Psoas muscle (tissue), 8 donors: Measurements from ENCODE around the gene REG3G. TPM values are rescaled to one million over a fixed set of nuclear protein-coding genes. Genes with fewer than 3 reads are reported as not detected.
A peak's percentile ranks its signal among the peaks of the same experiment; 100 is the strongest.
"Not testable (repeated sequence)": the region's sequence is repeated elsewhere in the genome, so short reads cannot be mapped to it uniquely, and the experiment has no call there.

Source experiments
- ATAC-seq, 4 donors: fragments of 200-7000 bp; cut with Tn5 transposase; one replicate each; pipeline ENCODE4 v1.9.1; 2020; ENCODE audit warnings: moderate library complexity in 3 of 4, mild to moderate bottlenecking in 2 of 4
- DNase-seq, 2 donors: peaks; one replicate each; pipeline ENCODE4 v3.0.0-alpha.2; 2020
- H3K27ac ChIP-seq: fragments of 200-600 bp; one replicate; pipeline ENCODE4 v1.8.0; 2022
- H3K27me3 ChIP-seq, 3 donors: fragments of 200-600 bp in 1 of 3; one replicate each; pipeline versions ENCODE4 v1.6.1 to v1.8.0; 2013 to 2022; ENCODE audit warnings: low read length in 2 of 3, mild to moderate bottlenecking in 2 of 3, moderate library complexity in 1 of 3; ENCODE audit not compliant: insufficient read depth in 3 of 3
- H3K36me3 ChIP-seq, 2 donors: fragments of 200-600 bp in 1 of 2; one replicate each; pipeline versions ENCODE4 v1.6.1 to v1.8.0; 2013 to 2022; ENCODE audit warnings: low read depth in 1 of 2, mild to moderate bottlenecking in 1 of 2, moderate library complexity in 1 of 2; ENCODE audit not compliant: insufficient read depth in 1 of 2
- H3K4me1 ChIP-seq: fragments of 200-600 bp; one replicate; pipeline ENCODE4 v1.8.0; 2022
- H3K4me3 ChIP-seq: fragments of 200-600 bp; one replicate; pipeline ENCODE4 v1.8.0; 2022; ENCODE audit warnings: mild to moderate bottlenecking
- H3K9me3 ChIP-seq: fragments of 200-600 bp; one replicate; pipeline ENCODE4 v1.8.0; 2022
- CTCF ChIP-seq: fragments of 200-600 bp; IDR thresholded peaks from one replicate; pipeline ENCODE4 v1.8.0; 2022; ENCODE audit warnings: antibody characterized with exemption
- WGBS, 3 donors: extraction: QIAGEN DNeasy Blood & Tissue Kit; methylation state at CpG; one replicate each; pipeline versions ENCODE4 v1.1.6 to v1.1.7; 2013; 5-methylcytosine and 5-hydroxymethylcytosine counted together
- intact Hi-C, 2 donors: fragments of 100-400 bp; cut with DNase I; formaldehyde crosslinking; loops; one replicate each; pipeline versions ENCODE4 v1.11.0 to v1.14.2; 2022
- polyA plus RNA-seq, 3 donors: library from polyadenylated mRNA; stranded (reverse); fragments of 200-250 nt; gene quantifications; one replicate each; pipeline ENCODE4 v1.2.3, GENCODE V29; 2013
- total RNA-seq, 4 donors: library from RNA; stranded (reverse); fragmentation: NEBNext Ultra II Directional in 2 of 4; extraction: Animal tissue kit (Norgen Biotek cat#: 25700) in 2 of 4; gene quantifications; one replicate each; pipeline versions ENCODE4 v1.2.1 to v1.2.4, GENCODE V29; 2021 to 2023
- donor health status: healthy with polysubstance abuse.
- donor health status: DM: no; HTN: no; CAD: no; lungs with moderate emphysema.
- donor health status: Bipolar disorder and iron deficiency.
- donor health status: healthy.
- donor health status: DM: yes; HTN: yes; CAD: no.
- donor health status: DM: no; HTN: no; CAD: no.
- donor health status: DM: no; HTN: no; CAD: no.
- donor health status: DM: yes; HTN: yes; CAD: no.

REG3G gene
- total and polyA plus RNA-seq, 7 donors, result 0.23 TPM; not detected in 6

DNA sequence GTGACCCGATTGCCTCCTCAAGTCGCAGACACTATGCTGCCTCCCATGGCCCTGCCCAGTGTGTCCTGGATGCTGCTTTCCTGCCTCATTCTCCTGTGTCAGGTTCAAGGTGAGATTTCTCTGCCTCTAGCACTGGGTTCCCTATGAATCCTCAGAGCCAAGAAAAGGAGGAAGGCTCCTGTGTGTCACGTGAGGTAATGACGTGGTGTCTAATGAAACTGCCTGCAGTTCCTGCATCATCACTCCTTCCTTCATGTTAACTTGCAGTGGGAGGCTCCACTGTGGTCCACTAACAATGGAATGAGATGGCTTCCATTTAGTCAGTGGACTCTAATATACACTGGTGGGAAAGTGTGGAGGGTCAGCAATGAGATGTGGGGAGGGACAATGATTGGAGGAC is 559 bp downstream of the REG3G start:
- Histone ChIP-seq H3K27me3 (no peaks in the 10 kb centered on the region), H3K27ac (no peak overlapping the region), H3K4me1 (no peaks in the 10 kb centered on the region), H3K9me3 (no peaks in the 10 kb centered on the region), H3K4me3 (no peak overlapping the region), H3K36me3 (no peaks in the 10 kb centered on the region)
- WGBS, 3 donors, result 69 to 82% (median 78%) methylated on average over 4 of the region's 4 CpGs
- no peak for ATAC-seq
- no peak for TF ChIP-seq CTCF
- intact Hi-C loops, result no loop called here
- no peak for DNase-seq

DNA sequence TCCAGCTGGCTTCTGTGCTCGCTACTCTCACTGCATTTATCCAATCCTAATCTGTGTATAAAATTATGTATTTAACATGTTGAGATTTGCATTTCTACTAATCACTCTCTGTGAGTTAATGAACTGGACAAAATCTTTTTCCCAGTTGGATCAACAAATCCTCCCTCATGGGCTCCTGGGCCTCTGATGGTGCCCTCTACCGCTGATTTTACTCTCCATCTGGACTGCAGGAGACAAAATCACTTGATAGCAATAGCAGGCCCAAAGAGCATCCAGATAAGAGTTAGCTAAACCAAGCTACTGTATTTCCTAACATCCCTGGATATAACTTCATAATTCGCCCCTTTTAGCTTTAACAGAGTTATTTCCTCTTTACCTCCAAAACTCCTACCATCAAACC is 14.4 kb downstream of the REG3G start:
- Histone ChIP-seq H3K36me3 (no peaks in the 10 kb centered on the region), H3K27me3 (no peaks in the 10 kb centered on the region), H3K27ac (no peak overlapping the region), H3K4me1 (no peaks in the 10 kb centered on the region), H3K9me3 (no peaks in the 10 kb centered on the region), H3K4me3 (no peak overlapping the region)
- ATAC-seq, result no peak
- TF ChIP-seq CTCF, result no peak
- 61 to 67% (median 67%) methylated on average over 3 of the region's 3 CpGs for WGBS, 3 donors
- no peak for DNase-seq
- intact Hi-C loops, result loop anchor here in 1 of 2 donors (2.0 kb wide), 1 partner anchor 181 kb away; no protein-coding TSS in a partner anchor

- no peaks in the 10 kb centered on the region for H3K36me3 ChIP-seq
- H3K27ac ChIP-seq, result no peak overlapping the region
- H3K4me3 ChIP-seq, result no peak overlapping the region
- TF ChIP-seq CTCF, result peak; percentile 26
- H3K9me3 ChIP-seq, result no peaks in the 10 kb centered on the region
- intact Hi-C loops, result no loop called here
- no peaks in the 10 kb centered on the region for H3K4me1 ChIP-seq
- 6 to 16% (median 12%) methylated on average over 1 of the region's 1 CpG for WGBS, 3 donors
- DNase-seq (no peak), ATAC-seq (no peak)
- H3K27me3 ChIP-seq, result no peaks in the 10 kb centered on the region
Observed at GRCh38 chr2:79041032-79041448, 15.5 kb downstream of the REG3G start.

GRCh38 chr2:79053486-79053885 is 28.0 kb downstream of the REG3G start:
- H3K9me3 ChIP-seq, H3K27ac ChIP-seq, H3K36me3 ChIP-seq, intact Hi-C loops, H3K4me1 ChIP-seq, H3K27me3 ChIP-seq, ATAC-seq, H3K4me3 ChIP-seq: not testable (repeated sequence)
- peak; percentile 12 to 56 for DNase-seq
- 25 to 34% (median 28%) methylated on average over 5 of the region's 5 CpGs for WGBS, 3 donors

GRCh38 chr2:79054769-79055168 is 29.3 kb downstream of the REG3G start:
- 73 to 81% (median 76%) methylated on average over 4 to 5 of the region's 5 CpGs for WGBS, 3 donors
- ATAC-seq, DNase-seq, H3K4me1 ChIP-seq, H3K9me3 ChIP-seq, H3K27me3 ChIP-seq, H3K27ac ChIP-seq, H3K36me3 ChIP-seq, intact Hi-C loops, H3K4me3 ChIP-seq: not testable (repeated sequence)

DNA sequence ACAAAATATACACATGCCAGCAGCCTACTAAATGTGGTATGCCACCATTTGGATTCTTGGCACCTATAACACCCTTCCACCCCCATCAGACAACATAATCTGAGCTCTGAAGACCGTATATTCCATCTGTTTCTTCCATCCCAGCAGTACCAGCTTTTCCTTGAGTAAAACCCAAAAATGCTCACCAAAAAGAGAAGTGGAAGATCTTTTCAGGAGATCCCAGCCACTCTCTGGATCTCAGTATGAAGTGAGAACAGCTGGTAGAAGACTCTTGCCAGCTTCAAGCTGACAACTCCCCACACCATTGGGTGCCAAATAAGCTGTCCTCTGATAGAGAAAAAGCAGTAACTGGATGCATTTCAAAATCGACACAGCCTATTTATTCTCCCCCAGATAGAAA is 39.7 kb downstream of the REG3G start:
- H3K9me3 ChIP-seq, result no peaks in the 10 kb centered on the region
- H3K27ac ChIP-seq, result no peak overlapping the region
- intact Hi-C loops, result no loop called here
- H3K27me3 ChIP-seq, result no peaks in the 10 kb centered on the region
- 50 to 71% (median 51%) methylated on average over 2 of the region's 2 CpGs for WGBS, 3 donors
- ATAC-seq (no peak), DNase-seq (no peak)
- H3K4me3 ChIP-seq, result no peak overlapping the region
- no peaks in the 10 kb centered on the region for H3K4me1 ChIP-seq
- no peaks in the 10 kb centered on the region for H3K36me3 ChIP-seq
- no peak for TF ChIP-seq CTCF
